Psoas muscle (tissue), 8 donors: ENCODE results near the gene CIAO2A. TPM values are rescaled to one million over a fixed set of nuclear protein-coding genes. Genes with fewer than 3 reads are reported as not detected.
A peak's percentile ranks its signal among the peaks of the same experiment; 100 is the strongest.

Experiments
- ATAC-seq, 4 donors: fragments of 200-7000 bp; cut with Tn5 transposase; one replicate each; pipeline ENCODE4 v1.9.1; 2020; ENCODE audit warnings: moderate library complexity in 3 of 4, mild to moderate bottlenecking in 2 of 4
- DNase-seq, 2 donors: peaks; one replicate each; pipeline ENCODE4 v3.0.0-alpha.2; 2020
- H3K27ac ChIP-seq: fragments of 200-600 bp; one replicate; pipeline ENCODE4 v1.8.0; 2022
- H3K27me3 ChIP-seq, 3 donors: fragments of 200-600 bp in 1 of 3; one replicate each; pipeline versions ENCODE4 v1.6.1 to v1.8.0; 2013 to 2022; ENCODE audit warnings: low read length in 2 of 3, mild to moderate bottlenecking in 2 of 3, moderate library complexity in 1 of 3; ENCODE audit not compliant: insufficient read depth in 3 of 3
- H3K36me3 ChIP-seq, 2 donors: fragments of 200-600 bp in 1 of 2; one replicate each; pipeline versions ENCODE4 v1.6.1 to v1.8.0; 2013 to 2022; ENCODE audit warnings: low read depth in 1 of 2, mild to moderate bottlenecking in 1 of 2, moderate library complexity in 1 of 2; ENCODE audit not compliant: insufficient read depth in 1 of 2
- H3K4me1 ChIP-seq: fragments of 200-600 bp; one replicate; pipeline ENCODE4 v1.8.0; 2022
- H3K4me3 ChIP-seq: fragments of 200-600 bp; one replicate; pipeline ENCODE4 v1.8.0; 2022; ENCODE audit warnings: mild to moderate bottlenecking
- H3K9me3 ChIP-seq: fragments of 200-600 bp; one replicate; pipeline ENCODE4 v1.8.0; 2022
- CTCF ChIP-seq: fragments of 200-600 bp; IDR thresholded peaks from one replicate; pipeline ENCODE4 v1.8.0; 2022; ENCODE audit warnings: antibody characterized with exemption
- WGBS, 3 donors: extraction: QIAGEN DNeasy Blood & Tissue Kit; methylation state at CpG; one replicate each; pipeline versions ENCODE4 v1.1.6 to v1.1.7; 2013; 5-methylcytosine and 5-hydroxymethylcytosine counted together
- intact Hi-C, 2 donors: fragments of 100-400 bp; cut with DNase I; formaldehyde crosslinking; loops; one replicate each; pipeline versions ENCODE4 v1.11.0 to v1.14.2; 2022
- polyA plus RNA-seq, 3 donors: library from polyadenylated mRNA; stranded (reverse); fragments of 200-250 nt; gene quantifications; one replicate each; pipeline ENCODE4 v1.2.3, GENCODE V29; 2013
- total RNA-seq, 4 donors: library from RNA; stranded (reverse); fragmentation: NEBNext Ultra II Directional in 2 of 4; extraction: Animal tissue kit (Norgen Biotek cat#: 25700) in 2 of 4; gene quantifications; one replicate each; pipeline versions ENCODE4 v1.2.1 to v1.2.4, GENCODE V29; 2021 to 2023
- donor health status: healthy with polysubstance abuse.
- donor health status: DM: no; HTN: no; CAD: no; lungs with moderate emphysema.
- donor health status: Bipolar disorder and iron deficiency.
- donor health status: healthy.
- donor health status: DM: yes; HTN: yes; CAD: no.
- donor health status: DM: no; HTN: no; CAD: no.
- donor health status: DM: no; HTN: no; CAD: no.
- donor health status: DM: yes; HTN: yes; CAD: no.

Gene CIAO2A
- total and polyA plus RNA-seq, 7 donors: 24.0 to 109 (median 73.5) TPM

DNA sequence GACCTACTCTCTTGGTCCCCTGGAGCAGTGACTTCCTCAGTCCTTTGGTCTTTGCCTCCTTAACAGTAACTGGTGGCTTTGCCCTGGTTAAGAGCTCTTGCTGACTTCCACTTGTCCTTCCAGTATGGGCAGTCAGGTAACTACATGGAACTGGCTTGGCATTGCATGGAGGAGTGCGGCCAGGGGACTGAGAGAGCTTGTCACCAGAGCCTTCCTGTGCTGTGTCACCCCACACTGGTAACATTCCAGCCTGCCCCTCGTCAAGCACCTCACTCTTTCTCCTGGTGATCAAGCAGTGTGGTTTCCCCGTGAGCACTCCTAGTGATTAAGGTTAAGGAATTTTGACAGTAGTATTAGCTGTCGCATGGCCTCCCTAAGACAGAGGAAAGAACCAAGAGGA lies 38.6 kb upstream of the CIAO2A start:
- no peaks in the 10 kb centered on the region for H3K9me3 ChIP-seq
- DNase-seq (no peak), ATAC-seq (no peak)
- intact Hi-C loops: no loop called here
- H3K27me3 ChIP-seq: no peaks in the 10 kb centered on the region
- no peak overlapping the region for H3K4me3 ChIP-seq
- H3K36me3 ChIP-seq: peaks cover 28 to 99% of the 10 kb centered on the region in 2 donors
- peaks cover 6% of the 10 kb centered on the region for H3K4me1 ChIP-seq
- H3K27ac ChIP-seq: no peak overlapping the region
- no peak for TF ChIP-seq CTCF
- WGBS, 3 donors: 90 to 94% (median 93%) methylated on average over 4 of the region's 4 CpGs

- Histone ChIP-seq H3K27me3 (no peaks in the 10 kb centered on the region), H3K27ac (no peak overlapping the region), H3K4me1 (peaks cover 10% of the 10 kb centered on the region), H3K36me3 (peaks cover 24 to 99% of the 10 kb centered on the region in 2 donors), H3K4me3 (no peak overlapping the region), H3K9me3 (no peaks in the 10 kb centered on the region)
- intact Hi-C loops: no loop called here
- TF ChIP-seq CTCF: no peak
- DNase-seq (no peak), ATAC-seq (no peak)
- 79 to 85% (median 83%) methylated on average over 7 of the region's 7 CpGs for WGBS, 3 donors
Measured at GRCh38 chr15:64131547-64131946, 37.9 kb upstream of the CIAO2A start.

DNA sequence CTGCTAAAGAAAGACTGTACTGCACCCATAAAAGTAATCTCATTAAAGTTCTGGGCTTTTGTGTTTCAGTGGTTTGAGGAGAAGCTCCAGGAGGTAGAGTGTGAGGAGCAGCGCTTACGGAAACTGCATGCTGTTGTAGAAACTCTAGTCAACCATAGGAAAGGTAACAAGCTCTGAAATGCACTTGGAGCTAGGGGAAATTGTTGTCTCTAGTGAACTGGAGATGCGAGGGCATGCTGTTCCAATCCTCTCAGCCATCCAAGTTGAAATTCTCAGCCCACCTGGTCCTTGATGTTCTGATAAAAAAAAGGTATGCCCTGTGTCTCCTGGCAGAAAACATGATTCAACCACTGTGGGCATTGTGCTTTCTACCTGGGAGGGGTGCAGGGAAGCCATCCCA lies 36.5 kb upstream of the CIAO2A start:
- Histone ChIP-seq H3K4me3 (no peak overlapping the region), H3K27ac (no peak overlapping the region), H3K4me1 (peaks cover 10% of the 10 kb centered on the region), H3K36me3 (peaks cover 20 to 97% of the 10 kb centered on the region in 2 donors), H3K9me3 (no peaks in the 10 kb centered on the region), H3K27me3 (no peaks in the 10 kb centered on the region)
- DNase-seq (no peak), ATAC-seq (no peak)
- 94 to 98% (median 95%) methylated on average over 3 of the region's 3 CpGs for WGBS, 3 donors
- intact Hi-C loops: no loop called here
- TF ChIP-seq CTCF: no peak

DNA sequence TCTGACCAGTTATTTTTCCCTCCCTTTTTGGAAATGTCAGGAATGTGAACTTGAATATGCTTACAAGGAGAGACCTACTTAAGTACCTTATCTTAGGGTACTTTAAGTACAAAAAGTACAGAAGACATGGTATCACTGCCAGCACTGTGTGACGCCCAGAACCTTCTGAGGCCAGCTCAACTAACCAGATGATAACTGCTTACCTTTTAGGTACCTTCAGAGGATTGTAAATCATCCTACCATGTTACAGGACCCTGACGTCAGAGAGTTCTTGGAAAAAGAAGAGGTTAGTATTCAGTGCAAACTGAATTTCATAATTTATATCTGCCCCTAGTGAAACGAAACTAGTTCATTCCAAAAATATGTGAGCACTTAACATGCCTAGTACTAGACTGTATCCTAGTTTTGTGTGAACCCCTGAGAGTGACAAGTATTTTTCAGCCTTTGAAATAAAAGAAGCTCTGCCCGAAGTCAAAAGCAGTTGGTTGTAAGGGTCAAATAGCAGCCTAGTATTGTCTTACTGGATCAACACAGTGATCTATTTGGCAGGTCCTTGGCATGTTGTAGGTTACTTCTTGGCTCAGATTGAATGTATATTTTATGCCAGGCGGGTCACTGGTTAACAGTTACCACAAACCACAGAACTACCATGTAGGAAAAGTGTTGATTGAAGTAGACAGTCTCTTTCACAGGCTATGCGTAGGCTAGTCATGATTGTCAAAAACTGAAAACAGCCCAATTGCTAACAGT lies 34.1 kb upstream of the CIAO2A start:
- H3K27ac ChIP-seq: peak overlapping the region; percentile 66
- DNase-seq: no peak
- no peak for TF ChIP-seq CTCF
- intact Hi-C loops: no loop called here
- ATAC-seq: peak; percentile 67 to 84 (median 74)
- H3K36me3 ChIP-seq: peaks cover 29 to 97% of the 10 kb centered on the region in 2 donors
- peaks cover 10% of the 10 kb centered on the region for H3K4me1 ChIP-seq
- H3K27me3 ChIP-seq: no peaks in the 10 kb centered on the region
- no peaks in the 10 kb centered on the region for H3K9me3 ChIP-seq
- H3K4me3 ChIP-seq: no peak overlapping the region
- WGBS, 3 donors: 27 to 47% (median 31%) methylated on average over 6 of the region's 6 CpGs

- intact Hi-C loops: no loop called here
- ATAC-seq (no peak), DNase-seq (no peak)
- TF ChIP-seq CTCF: no peak
- H3K27me3 ChIP-seq: no peaks in the 10 kb centered on the region
- H3K27ac ChIP-seq: no peak overlapping the region
- peaks cover 10% of the 10 kb centered on the region for H3K4me1 ChIP-seq
- WGBS, 3 donors: 78 to 84% (median 79%) methylated on average over 3 of the region's 3 CpGs
- H3K9me3 ChIP-seq: no peaks in the 10 kb centered on the region
- peaks cover 29 to 97% of the 10 kb centered on the region in 2 donors for H3K36me3 ChIP-seq
- no peak overlapping the region for H3K4me3 ChIP-seq
Measured at GRCh38 chr15:64125978-64126377, 32.3 kb upstream of the CIAO2A start.
